ENCODE data around the gene DLG2. TPM values are rescaled to one million over a fixed set of nuclear protein-coding genes. Genes with fewer than 3 reads are reported as not detected.
"Not testable (repeated sequence)": the region's sequence is repeated elsewhere in the genome, so short reads cannot be mapped to it uniquely, and the experiment has no call there.

DLG2 gene
- total RNA-seq, 4 donors from 2014 or later: 11.0 to 34.2 (median 19.8) TPM

DNA sequence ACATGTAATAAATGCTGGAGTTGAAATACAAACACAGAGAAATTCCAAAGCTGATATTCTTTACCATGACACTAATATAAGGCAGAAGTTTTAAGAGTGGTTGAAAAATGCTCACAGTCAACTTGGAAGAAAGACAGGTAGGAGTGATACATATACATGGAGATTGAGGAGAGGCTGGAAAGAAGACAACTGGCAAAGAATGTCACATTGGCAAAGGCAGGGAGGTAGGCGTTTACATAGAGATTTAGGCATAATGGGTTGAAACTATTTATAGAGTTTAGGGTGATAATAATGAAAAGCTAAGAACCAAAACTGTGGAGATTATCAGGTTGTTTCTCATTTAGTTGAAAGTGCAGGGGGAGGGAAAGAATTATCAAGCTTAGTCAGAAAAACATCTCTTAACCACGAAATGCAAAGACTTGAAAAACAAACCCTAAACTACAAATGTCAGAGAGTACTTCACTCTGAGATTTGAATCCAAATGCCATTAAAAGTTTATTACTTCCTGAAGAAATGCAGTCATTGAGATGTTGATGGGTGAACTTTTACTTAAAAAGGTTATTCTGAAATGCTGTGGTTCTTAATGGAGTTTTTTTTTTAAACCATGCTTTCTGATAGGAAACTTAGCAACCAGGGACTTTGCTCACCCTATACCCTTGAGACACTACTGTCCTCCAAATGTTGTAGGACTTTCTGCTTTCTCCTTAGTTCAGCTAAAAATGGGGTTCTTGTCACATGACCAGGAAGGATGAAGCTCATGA lies 2202.6 kb downstream of the DLG2 start:
- H3K4me3 ChIP-seq: no peak overlapping the region
- peaks cover 0 to 25% (median 0%) of the 10 kb centered on the region in 3 donors for H3K9me3 ChIP-seq
- 31% methylated on average over 2 of the region's 2 CpGs for WGBS, 2 donors (ENCODE audit: low coverage in 1 of 2)
- TF ChIP-seq EP300 (IDR thresholded peaks at IDR 0.05) (no peak), CTCF (IDR thresholded peaks at IDR 0.05) (no peak), POLR2AphosphoS5 (IDR thresholded peaks at IDR 0.05) (no peak), POLR2A (IDR thresholded peaks at IDR 0.05) (no peak)
- no peaks in the 10 kb centered on the region for H3K27me3 ChIP-seq
- no peak for ATAC-seq
- no peak overlapping the region for H3K27ac ChIP-seq
- no peaks in the 10 kb centered on the region for H3K4me1 ChIP-seq
- H3K36me3 ChIP-seq: no peaks in the 10 kb centered on the region

- 78% methylated on average over 5 of the region's 5 CpGs; no CpG with 5 or more reads in 1 of the 2 donors for WGBS, 2 donors (ENCODE audit: low coverage in 1 of 2)
- H3K4me3 ChIP-seq, H3K36me3 ChIP-seq, ATAC-seq, H3K27ac ChIP-seq, H3K27me3 ChIP-seq, H3K4me1 ChIP-seq: not testable (repeated sequence)
- peaks cover 0 to 25% (median 0%) of the 10 kb centered on the region in 3 donors for H3K9me3 ChIP-seq
These were observed 2204.5 kb downstream of the DLG2 start for GRCh38 chr11:83422641-83423040.

- H3K36me3 ChIP-seq: no peaks in the 10 kb centered on the region
- no peaks in the 10 kb centered on the region for H3K27me3 ChIP-seq
- no peaks in the 10 kb centered on the region for H3K9me3 ChIP-seq
- 73 to 88% methylated on average over 1 to 2 of the region's 2 CpGs for WGBS, 2 donors (ENCODE audit: low coverage in 1 of 2)
- no peaks in the 10 kb centered on the region for H3K4me1 ChIP-seq
- no peak for ATAC-seq
- no peak overlapping the region for H3K4me3 ChIP-seq
- TF ChIP-seq CTCF (IDR thresholded peaks at IDR 0.05) (no peak), POLR2AphosphoS5 (IDR thresholded peaks at IDR 0.05) (no peak), POLR2A (IDR thresholded peaks at IDR 0.05) (no peak), EP300 (IDR thresholded peaks at IDR 0.05) (no peak)
- no peak overlapping the region for H3K27ac ChIP-seq
These were observed 2216.3 kb downstream of the DLG2 start for GRCh38 chr11:83410605-83411565.

- Histone ChIP-seq H3K27ac (no peak overlapping the region), H3K4me3 (no peak overlapping the region), H3K4me1 (no peaks in the 10 kb centered on the region), H3K9me3 (no peaks in the 10 kb centered on the region), H3K27me3 (no peaks in the 10 kb centered on the region), H3K36me3 (no peaks in the 10 kb centered on the region)
- 93 to 95% methylated on average over 2 of the region's 2 CpGs for WGBS, 2 donors (ENCODE audit: low coverage in 1 of 2)
- TF ChIP-seq CTCF (IDR thresholded peaks at IDR 0.05) (no peak), POLR2AphosphoS5 (IDR thresholded peaks at IDR 0.05) (no peak), POLR2A (IDR thresholded peaks at IDR 0.05) (no peak), EP300 (IDR thresholded peaks at IDR 0.05) (no peak)
- no peak for ATAC-seq
These were observed 2217.3 kb downstream of the DLG2 start for GRCh38 chr11:83409891-83410290.

DNA sequence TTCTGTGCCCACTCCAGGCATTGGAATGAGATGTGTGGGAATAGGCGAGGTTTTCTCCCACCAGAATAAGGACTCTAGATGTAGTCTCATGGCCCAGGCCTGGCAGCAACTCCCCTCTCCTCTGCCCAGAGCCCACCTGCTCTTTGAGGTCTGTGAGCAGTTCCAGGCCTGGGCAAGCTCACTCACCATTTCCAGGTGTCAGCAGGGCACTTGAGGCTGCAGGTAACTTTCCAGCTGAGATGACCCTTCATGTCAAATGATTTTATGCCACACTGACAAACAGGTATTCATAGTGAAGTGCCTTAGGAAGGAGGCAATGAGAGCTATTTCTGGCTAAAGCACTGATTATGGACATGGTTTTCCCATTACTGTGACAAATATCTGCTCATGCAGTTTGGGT lies 2217.7 kb downstream of the DLG2 start:
- Histone ChIP-seq H3K9me3 (no peaks in the 10 kb centered on the region), H3K4me1 (no peaks in the 10 kb centered on the region), H3K4me3 (no peak overlapping the region), H3K36me3 (no peaks in the 10 kb centered on the region), H3K27me3 (no peaks in the 10 kb centered on the region), H3K27ac (no peak overlapping the region)
- no peak for TF ChIP-seq POLR2AphosphoS5 (IDR thresholded peaks at IDR 0.05)
- no peak for TF ChIP-seq POLR2A (IDR thresholded peaks at IDR 0.05)
- TF ChIP-seq EP300 (IDR thresholded peaks at IDR 0.05): no peak
- TF ChIP-seq CTCF (IDR thresholded peaks at IDR 0.05): no peak
- 57 to 100% methylated on average over 1 of the region's 1 CpG for WGBS, 2 donors (ENCODE audit: low coverage in 1 of 2)
- no peak for ATAC-seq
